HepG2 (cell line): ENCODE measurements around the gene GLIS2. TPM values are rescaled to one million over a fixed set of nuclear protein-coding genes. Genes with fewer than 3 reads are reported as not detected.

Source experiments
- FOXA1 ChIP-seq, 2 experiments: fragments of 450-650 bp in 1 of 2; sonication (generic) in 1 of 2; formaldehyde crosslinking in 1 of 2; IDR thresholded peaks; 2 replicates each; pipeline versions ENCODE4 v1.4.0 to v1.6.1; 2016 to 2020; ENCODE audit warnings: missing genetic modification reagents in 1 of 2
- FOXK1 ChIP-seq: sonication (generic); formaldehyde crosslinking; IDR thresholded peaks from 2 replicates; pipeline ENCODE4 v1.4.0; 2020; ENCODE audit warnings: low read depth, missing genetic modification reagents, borderline replicate concordance
- HDAC6 ChIP-seq: fragments of 200-600 bp; sonication (generic); IDR thresholded peaks from 2 replicates; pipeline ENCODE4 v1.7.0; 2017; ENCODE audit warnings: mild to moderate bottlenecking, antibody characterized with exemption, low read length, low read depth
- NCOR1 ChIP-seq: fragments of 200-600 bp; sonication (generic); IDR thresholded peaks from 2 replicates; pipeline ENCODE4 v1.7.0; 2017; ENCODE audit warnings: antibody characterized with exemption, low read length, borderline replicate concordance
- PHF21A ChIP-seq: sonication (generic); formaldehyde crosslinking; IDR thresholded peaks from 2 replicates; pipeline ENCODE4 v1.5.0; 2020; ENCODE audit warnings: mild to moderate bottlenecking, missing genetic modification reagents
- PLRG1 ChIP-seq: fragments of 450-650 bp; conservative IDR thresholded peaks from 2 replicates; pipeline ENCODE4 v1.6.1; 2016
- SMARCC2 ChIP-seq: fragments of 450-650 bp; IDR thresholded peaks from 2 replicates; pipeline ENCODE4 v1.6.1; 2017; ENCODE audit warnings: antibody characterized with exemption, mild to moderate bottlenecking
- TARDBP ChIP-seq: sonication (generic); formaldehyde crosslinking; IDR thresholded peaks from 2 replicates; pipeline ENCODE4 v1.8.0; 2022; ENCODE audit warnings: mild to moderate bottlenecking, missing genetic modification reagents
- ZMYM4 ChIP-seq: sonication (generic); formaldehyde crosslinking; IDR thresholded peaks from 2 replicates; pipeline ENCODE4 v1.8.1; 2023; ENCODE audit warnings: mild to moderate bottlenecking, missing genetic modification reagents
- ZNF674 ChIP-seq: sonication (generic); formaldehyde crosslinking; IDR thresholded peaks from 2 replicates; pipeline ENCODE4 v1.5.0; 2020; ENCODE audit warnings: low read depth, mild to moderate bottlenecking, missing genetic modification reagents
- ZNF678 ChIP-seq: sonication (generic); formaldehyde crosslinking; IDR thresholded peaks from 2 replicates; pipeline ENCODE4 v1.4.0; 2020; ENCODE audit warnings: mild to moderate bottlenecking, missing genetic modification reagents
- polyA plus RNA-seq, 8 experiments: library from polyadenylated mRNA; depleted of rRNA in 3 of 8; stranded (reverse) in 7 of 8; unstranded in 1 of 8; fragments of >200 nt; fragmentation: Illumina TruSeq in 4 of 8; extraction: Trizol in 4 of 8; gene quantifications; 2 replicates each; pipeline versions ENCODE4 v1.2.1 to v1.2.3, GENCODE V29; 2011 to 2016; ENCODE audit warnings: low read depth in 4 of 8, missing spikeins in 1 of 8, mixed read lengths in 1 of 8; ENCODE audit not compliant: insufficient read depth in 1 of 8
- total RNA-seq, 5 experiments: library from RNA; depleted of rRNA; stranded (reverse); fragments of >200 nt; fragmentation: Illumina TruSeq; extraction: Trizol; gene quantifications; 2 replicates each; pipeline ENCODE4 v1.2.3, GENCODE V29; 2016; ENCODE audit warnings: low read depth in 1 of 5
- TF ChIP-seq, protein P1 (sequence below): sonication (generic); formaldehyde crosslinking; IDR thresholded peaks from 2 replicates; pipeline ENCODE4 v1.9.0; 2021; ENCODE audit warnings: missing genetic modification reagents, borderline replicate concordance
- TF ChIP-seq, protein P2 (sequence below), 2 experiments: fragments of 450-650 bp in 1 of 2; sonication (generic) in 1 of 2; formaldehyde crosslinking in 1 of 2; IDR thresholded peaks; 2 replicates each; pipeline versions ENCODE4 v1.6.1 to v1.8.0; 2016 to 2022; ENCODE audit warnings: antibody characterized with exemption in 1 of 2, mild to moderate bottlenecking in 1 of 2, missing genetic modification reagents in 1 of 2
- TF ChIP-seq, protein P3 (sequence below): sonication (generic); formaldehyde crosslinking; IDR thresholded peaks from 2 replicates; pipeline ENCODE4 v1.4.0; 2020; ENCODE audit warnings: missing genetic modification reagents, mild to moderate bottlenecking, borderline replicate concordance

GLIS2 gene
- total and polyA plus RNA-seq, 2 of the 13 experiments (the other 11 are each of a cell fraction or from before 2014, with no cell fraction given), result 0.28 to 0.29 TPM

DNA sequence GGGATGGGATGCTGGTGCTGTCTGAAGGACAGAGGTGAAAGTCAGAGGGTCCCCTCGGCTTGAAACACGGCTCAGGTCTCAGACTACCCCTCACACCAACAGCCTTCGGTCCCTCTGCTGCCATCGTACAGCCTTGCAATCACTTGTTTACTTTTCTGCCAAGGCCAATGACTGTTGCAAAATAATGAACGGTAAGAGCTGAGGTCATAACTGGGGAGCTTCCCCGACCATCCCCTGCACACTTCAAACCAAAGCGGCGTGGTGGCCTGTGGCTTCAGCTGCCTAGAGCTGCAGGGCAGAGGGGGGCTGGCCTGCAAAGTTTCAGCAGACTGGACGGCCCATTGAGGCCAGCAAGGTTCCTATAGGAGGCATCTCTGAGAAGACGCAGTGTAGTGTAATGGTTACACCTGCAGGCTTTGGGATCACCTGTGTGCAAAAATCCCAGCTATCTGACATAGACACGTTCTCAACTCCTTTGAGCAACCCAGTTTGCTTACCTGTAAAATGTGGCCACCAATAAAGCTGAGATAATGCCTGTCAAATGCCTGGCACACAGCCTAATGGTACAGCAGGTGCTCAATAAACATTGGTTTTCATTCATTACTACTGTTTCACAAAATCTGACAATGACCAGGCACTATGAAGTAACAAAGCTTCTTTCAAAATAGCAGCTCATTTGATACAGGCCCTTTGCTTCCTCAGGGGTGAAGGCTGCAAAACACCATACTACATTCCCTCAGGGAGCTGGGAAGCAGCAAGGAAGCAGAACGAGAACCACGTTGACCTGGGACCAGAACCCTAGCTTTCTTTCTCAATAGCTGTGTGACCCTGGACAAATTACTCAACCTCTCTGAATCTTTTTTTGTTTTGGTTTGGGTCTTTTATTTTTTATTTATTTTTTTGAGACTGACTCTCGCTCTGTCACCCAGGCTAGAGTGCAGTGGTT is 30.2 kb downstream of the GLIS2 start (continued):
- TF ChIP-seq, protein P1, sequence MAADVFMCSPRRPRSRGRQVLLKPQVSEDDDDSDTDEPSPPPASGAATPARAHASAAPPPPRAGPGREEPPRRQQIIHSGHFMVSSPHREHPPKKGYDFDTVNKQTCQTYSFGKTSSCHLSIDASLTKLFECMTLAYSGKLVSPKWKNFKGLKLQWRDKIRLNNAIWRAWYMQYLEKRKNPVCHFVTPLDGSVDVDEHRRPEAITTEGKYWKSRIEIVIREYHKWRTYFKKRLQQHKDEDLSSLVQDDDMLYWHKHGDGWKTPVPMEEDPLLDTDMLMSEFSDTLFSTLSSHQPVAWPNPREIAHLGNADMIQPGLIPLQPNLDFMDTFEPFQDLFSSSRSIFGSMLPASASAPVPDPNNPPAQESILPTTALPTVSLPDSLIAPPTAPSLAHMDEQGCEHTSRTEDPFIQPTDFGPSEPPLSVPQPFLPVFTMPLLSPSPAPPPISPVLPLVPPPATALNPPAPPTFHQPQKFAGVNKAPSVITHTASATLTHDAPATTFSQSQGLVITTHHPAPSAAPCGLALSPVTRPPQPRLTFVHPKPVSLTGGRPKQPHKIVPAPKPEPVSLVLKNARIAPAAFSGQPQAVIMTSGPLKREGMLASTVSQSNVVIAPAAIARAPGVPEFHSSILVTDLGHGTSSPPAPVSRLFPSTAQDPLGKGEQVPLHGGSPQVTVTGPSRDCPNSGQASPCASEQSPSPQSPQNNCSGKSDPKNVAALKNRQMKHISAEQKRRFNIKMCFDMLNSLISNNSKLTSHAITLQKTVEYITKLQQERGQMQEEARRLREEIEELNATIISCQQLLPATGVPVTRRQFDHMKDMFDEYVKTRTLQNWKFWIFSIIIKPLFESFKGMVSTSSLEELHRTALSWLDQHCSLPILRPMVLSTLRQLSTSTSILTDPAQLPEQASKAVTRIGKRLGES (CRISPR knock-in tag), result no peak
- TF ChIP-seq PLRG1, result no peak
- TF ChIP-seq NCOR1, result no peak
- TF ChIP-seq, protein P2, sequence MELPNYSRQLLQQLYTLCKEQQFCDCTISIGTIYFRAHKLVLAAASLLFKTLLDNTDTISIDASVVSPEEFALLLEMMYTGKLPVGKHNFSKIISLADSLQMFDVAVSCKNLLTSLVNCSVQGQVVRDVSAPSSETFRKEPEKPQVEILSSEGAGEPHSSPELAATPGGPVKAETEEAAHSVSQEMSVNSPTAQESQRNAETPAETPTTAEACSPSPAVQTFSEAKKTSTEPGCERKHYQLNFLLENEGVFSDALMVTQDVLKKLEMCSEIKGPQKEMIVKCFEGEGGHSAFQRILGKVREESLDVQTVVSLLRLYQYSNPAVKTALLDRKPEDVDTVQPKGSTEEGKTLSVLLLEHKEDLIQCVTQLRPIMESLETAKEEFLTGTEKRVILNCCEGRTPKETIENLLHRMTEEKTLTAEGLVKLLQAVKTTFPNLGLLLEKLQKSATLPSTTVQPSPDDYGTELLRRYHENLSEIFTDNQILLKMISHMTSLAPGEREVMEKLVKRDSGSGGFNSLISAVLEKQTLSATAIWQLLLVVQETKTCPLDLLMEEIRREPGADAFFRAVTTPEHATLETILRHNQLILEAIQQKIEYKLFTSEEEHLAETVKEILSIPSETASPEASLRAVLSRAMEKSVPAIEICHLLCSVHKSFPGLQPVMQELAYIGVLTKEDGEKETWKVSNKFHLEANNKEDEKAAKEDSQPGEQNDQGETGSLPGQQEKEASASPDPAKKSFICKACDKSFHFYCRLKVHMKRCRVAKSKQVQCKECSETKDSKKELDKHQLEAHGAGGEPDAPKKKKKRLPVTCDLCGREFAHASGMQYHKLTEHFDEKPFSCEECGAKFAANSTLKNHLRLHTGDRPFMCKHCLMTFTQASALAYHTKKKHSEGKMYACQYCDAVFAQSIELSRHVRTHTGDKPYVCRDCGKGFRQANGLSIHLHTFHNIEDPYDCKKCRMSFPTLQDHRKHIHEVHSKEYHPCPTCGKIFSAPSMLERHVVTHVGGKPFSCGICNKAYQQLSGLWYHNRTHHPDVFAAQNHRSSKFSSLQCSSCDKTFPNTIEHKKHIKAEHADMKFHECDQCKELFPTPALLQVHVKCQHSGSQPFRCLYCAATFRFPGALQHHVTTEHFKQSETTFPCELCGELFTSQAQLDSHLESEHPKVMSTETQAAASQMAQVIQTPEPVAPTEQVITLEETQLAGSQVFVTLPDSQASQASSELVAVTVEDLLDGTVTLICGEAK (IDR thresholded peaks at IDR 0.05), result no peak
- TF ChIP-seq, protein P2 (CRISPR knock-in tag; IDR thresholded peaks at IDR 0.05), result peak; percentile 64; the same call in 1 of the 2 replicates
- TF ChIP-seq ZMYM4 (CRISPR knock-in tag), result 0 out of 2 replicates have a peak, but pooled peaks have one; percentile 30
- TF ChIP-seq, protein P3, sequence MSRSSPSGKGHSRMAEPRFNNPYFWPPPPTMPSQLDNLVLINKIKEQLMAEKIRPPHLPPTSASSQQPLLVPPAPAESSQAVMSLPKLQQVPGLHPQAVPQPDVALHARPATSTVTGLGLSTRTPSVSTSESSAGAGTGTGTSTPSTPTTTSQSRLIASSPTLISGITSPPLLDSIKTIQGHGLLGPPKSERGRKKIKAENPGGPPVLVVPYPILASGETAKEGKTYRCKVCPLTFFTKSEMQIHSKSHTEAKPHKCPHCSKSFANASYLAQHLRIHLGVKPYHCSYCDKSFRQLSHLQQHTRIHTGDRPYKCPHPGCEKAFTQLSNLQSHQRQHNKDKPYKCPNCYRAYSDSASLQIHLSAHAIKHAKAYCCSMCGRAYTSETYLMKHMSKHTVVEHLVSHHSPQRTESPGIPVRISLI (CRISPR knock-in tag), result no peak
- TF ChIP-seq FOXK1 (CRISPR knock-in tag), result peak; percentile 94
- TF ChIP-seq FOXA1 (IDR thresholded peaks at IDR 0.05), result peak; percentile 79
- TF ChIP-seq FOXA1 (CRISPR knock-in tag; IDR thresholded peaks at IDR 0.05), result peak; percentile 100
- no peak for TF ChIP-seq SMARCC2
- TF ChIP-seq ZNF674 (CRISPR knock-in tag), result no peak
- TF ChIP-seq HDAC6, result no peak
- TF ChIP-seq TARDBP, result peak; percentile 88
- peak; percentile 55 for TF ChIP-seq PHF21A (CRISPR knock-in tag)
- no peak for TF ChIP-seq ZNF678 (CRISPR knock-in tag)
